Measurements from ENCODE around the gene COL7A1. TPM values are rescaled to one million over a fixed set of nuclear protein-coding genes. Genes with fewer than 3 reads are reported as not detected.

Gene COL7A1
- total RNA-seq, 1 experiment from 2014 or later, result 40.0 TPM

GRCh38 chr3:48543271-48543866, 51.8 kb downstream of the COL7A1 start:
- Histone ChIP-seq H3K4me3 (ENCODE audit: low read depth in 2 of 2, low read length in 2 of 2) (no peak overlapping the region), H3K4me1 (ENCODE audit: control insufficient read depth, insufficient read depth, low read length) (no peaks in the 10 kb centered on the region), H3K36me3 (ENCODE audit: control insufficient read depth, insufficient read depth, low read length) (no peaks in the 10 kb centered on the region), H3K27ac (ENCODE audit: low read length) (no peak overlapping the region), H3K9me3 (ENCODE audit: control insufficient read depth, insufficient read depth, low read depth, low read length) (no peaks in the 10 kb centered on the region), H3K27me3 (ENCODE audit: control insufficient read depth, insufficient read depth, low read length) (no peaks in the 10 kb centered on the region)
- TF ChIP-seq SIN3A (IDR thresholded peaks at IDR 0.05; ENCODE audit: borderline replicate concordance, insufficient read depth, low read depth, low read length), result no peak
- no peak for TF ChIP-seq CTCF (IDR thresholded peaks at IDR 0.05)
- no peak for TF ChIP-seq POLR2AphosphoS5 (IDR thresholded peaks at IDR 0.05; ENCODE audit: low read depth, low read length)
- TF ChIP-seq REST (IDR thresholded peaks at IDR 0.05; ENCODE audit: insufficient read depth in 1 of 2, low read depth in 2 of 2, low read length in 1 of 2), result no peak
- no peak for TF ChIP-seq TCF7L2 (IDR thresholded peaks at IDR 0.05; ENCODE audit: low read depth, low read length)
- ATAC-seq (no peak), DNase-seq (ENCODE audit: low read depth, low spot score) (no peak)
- ChIA-PET CTCF (no interaction called here), POLR2A (no interaction called here)
- no TSS peak for BruUV-seq (replicated peaks)
- intact Hi-C loops (cut with micrococcal nuclease; ENCODE audit: unreplicated experiment) (no loop called here), in situ Hi-C loops (cut with HindIII; ENCODE audit: low pct_unique_long_range_greater_than_20kb, low sequenced_read_pairs) (no loop called here)

- Histone ChIP-seq H3K4me3 (ENCODE audit: low read depth in 2 of 2, low read length in 2 of 2) (no peak overlapping the region), H3K27ac (ENCODE audit: low read length) (no peak overlapping the region), H3K4me1 (ENCODE audit: control insufficient read depth, insufficient read depth, low read length) (no peaks in the 10 kb centered on the region), H3K36me3 (ENCODE audit: control insufficient read depth, insufficient read depth, low read length) (no peaks in the 10 kb centered on the region), H3K27me3 (ENCODE audit: control insufficient read depth, insufficient read depth, low read length) (no peaks in the 10 kb centered on the region), H3K9me3 (ENCODE audit: control insufficient read depth, insufficient read depth, low read depth, low read length) (no peaks in the 10 kb centered on the region)
- in situ Hi-C loops (cut with HindIII; ENCODE audit: low pct_unique_long_range_greater_than_20kb, low sequenced_read_pairs), result no loop called here
- CTCF ChIA-PET, result no interaction called here
- TF ChIP-seq SIN3A (IDR thresholded peaks at IDR 0.05; ENCODE audit: borderline replicate concordance, insufficient read depth, low read depth, low read length), result no peak
- TF ChIP-seq POLR2AphosphoS5 (IDR thresholded peaks at IDR 0.05; ENCODE audit: low read depth, low read length), result no peak
- TF ChIP-seq CTCF (IDR thresholded peaks at IDR 0.05), result no peak
- no peak for TF ChIP-seq TCF7L2 (IDR thresholded peaks at IDR 0.05; ENCODE audit: low read depth, low read length)
- no peak for TF ChIP-seq REST (IDR thresholded peaks at IDR 0.05; ENCODE audit: insufficient read depth in 1 of 2, low read depth in 2 of 2, low read length in 1 of 2)
- no peak for ATAC-seq
- POLR2A ChIA-PET, result no interaction called here
- DNase-seq (ENCODE audit: low read depth, low spot score), result no peak
- BruUV-seq (replicated peaks), result no TSS peak
- intact Hi-C loops (cut with micrococcal nuclease; ENCODE audit: unreplicated experiment), result no loop called here
Observed at GRCh38 chr3:48538451-48538850, 56.7 kb downstream of the COL7A1 start.
